Measurements from ENCODE around the gene VTI1B.

DNA sequence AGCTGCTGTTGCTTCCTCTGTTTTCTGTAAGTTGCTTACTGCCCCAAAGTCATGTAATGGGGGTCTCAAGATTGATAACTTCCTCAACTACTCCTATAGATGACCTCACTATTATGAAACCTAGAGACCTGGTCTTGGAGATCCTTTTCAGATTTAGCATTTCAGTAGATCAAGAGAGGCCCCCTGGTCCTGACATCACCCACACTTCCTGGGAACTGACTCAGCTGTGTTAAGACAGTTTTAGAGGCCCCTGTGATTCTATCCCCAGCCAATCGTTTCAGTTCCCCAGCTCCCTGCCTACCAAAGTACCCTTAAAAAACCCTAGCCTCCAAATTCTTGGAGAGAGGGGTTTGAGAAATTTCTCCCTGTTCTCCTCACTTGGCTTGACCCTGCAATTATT, 63.9 kb downstream of the VTI1B start:
- TF ChIP-seq CTCF (IDR thresholded peaks at IDR 0.05) (no peak), POLR2A (IDR thresholded peaks at IDR 0.05) (no peak), POLR2AphosphoS5 (IDR thresholded peaks at IDR 0.05) (no peak)
